ENCODE data around the gene PSORS1C1. TPM values are rescaled to one million over a fixed set of nuclear protein-coding genes. Genes with fewer than 3 reads are reported as not detected.
"Not testable (repeated sequence)": the region's sequence is repeated elsewhere in the genome, so short reads cannot be mapped to it uniquely, and the experiment has no call there.

PSORS1C1 gene
- polyA plus RNA-seq, 1 donor, result 0.10 TPM

GRCh38 chr6:31158863-31159855 lies 44.6 kb downstream of the PSORS1C1 start:
- DNase-seq, result no peak

- no peak for DNase-seq
Observed at GRCh38 chr6:31161216-31162126, 46.9 kb downstream of the PSORS1C1 start.

- no peak for DNase-seq
Observed at GRCh38 chr6:31162463-31163165, 48.0 kb downstream of the PSORS1C1 start.

GRCh38 chr6:31163922-31164321 lies 49.3 kb downstream of the PSORS1C1 start:
- DNase-seq, result no peak

- not testable (repeated sequence) for DNase-seq
Observed at GRCh38 chr6:31164475-31165063, 50.0 kb downstream of the PSORS1C1 start.

- DNase-seq, result not testable (repeated sequence)
Observed at GRCh38 chr6:31165064-31165832, 50.6 kb downstream of the PSORS1C1 start.

GRCh38 chr6:31165986-31166385 lies 51.4 kb downstream of the PSORS1C1 start:
- no peak for DNase-seq

GRCh38 chr6:31168606-31169005 lies 54.0 kb downstream of the PSORS1C1 start:
- DNase-seq, result no peak

GRCh38 chr6:31169123-31169857 lies 54.7 kb downstream of the PSORS1C1 start:
- DNase-seq, result no peak

GRCh38 chr6:31169858-31170599 lies 55.4 kb downstream of the PSORS1C1 start:
- DNase-seq, result not testable (repeated sequence)

- DNase-seq, result no peak
Observed at GRCh38 chr6:31170600-31170881, 55.9 kb downstream of the PSORS1C1 start, which contains the start of gene POU5F1. Gene POU5F1, minus strand, starts transcription at chr6:31170682. Its CDS starts 62 bp downstream, at chr6:31170620.

- no peak for DNase-seq
Observed at GRCh38 chr6:31170987-31171671, 56.5 kb downstream of the PSORS1C1 start.

- DNase-seq, result no peak
Observed at GRCh38 chr6:31171931-31172905, 57.6 kb downstream of the PSORS1C1 start.

- no peak for DNase-seq
Observed at GRCh38 chr6:31172973-31173384, 58.4 kb downstream of the PSORS1C1 start.

- DNase-seq, result no peak
Observed at GRCh38 chr6:31173406-31173805, 58.8 kb downstream of the PSORS1C1 start.

- DNase-seq, result no peak
Observed at GRCh38 chr6:31174378-31174777, 59.8 kb downstream of the PSORS1C1 start.

GRCh38 chr6:31175971-31176370 lies 61.4 kb downstream of the PSORS1C1 start:
- no peak for DNase-seq
